GM19467 (cell line): ENCODE results near the gene SLC5A5.

Experiments
- ATAC-seq: cut with Tn5 transposase; IDR thresholded peaks from one replicate; pipeline ENCODE4 v1.9.1; 2021; ENCODE audit warnings: mild to moderate bottlenecking, moderate library complexity; ENCODE audit not compliant: unreplicated experiment

Gene SLC5A5

GRCh38 chr19:17871878-17872250 lies at the start of gene SLC5A5:
Gene SLC5A5, plus strand, starts transcription at chr19:17871945. Its CDS starts 375 bp downstream, at chr19:17872320.
- no peak for ATAC-seq

- ATAC-seq = no peak
These were observed 47.4 kb upstream of the SLC5A5 start for GRCh38 chr19:17824339-17824738.

- no peak for ATAC-seq
These were observed 45.2 kb upstream of the SLC5A5 start for GRCh38 chr19:17826508-17827056.

GRCh38 chr19:17829855-17830566 lies 41.7 kb upstream of the SLC5A5 start:
- no peak for ATAC-seq

- no peak for ATAC-seq
These were observed 41.0 kb upstream of the SLC5A5 start for GRCh38 chr19:17830567-17831418.

GRCh38 chr19:17831419-17831888 lies 40.3 kb upstream of the SLC5A5 start:
- ATAC-seq = no peak

- no peak for ATAC-seq
These were observed 39.1 kb upstream of the SLC5A5 start for GRCh38 chr19:17832443-17833208.

- ATAC-seq = no peak
These were observed 37.2 kb upstream of the SLC5A5 start for GRCh38 chr19:17834350-17835181.

GRCh38 chr19:17835182-17836006 lies 36.4 kb upstream of the SLC5A5 start:
- no peak for ATAC-seq

GRCh38 chr19:17836530-17836929 lies 35.2 kb upstream of the SLC5A5 start:
- no peak for ATAC-seq

- no peak for ATAC-seq
These were observed 33.8 kb upstream of the SLC5A5 start for GRCh38 chr19:17837972-17838371.

GRCh38 chr19:17840019-17840418 lies 31.7 kb upstream of the SLC5A5 start:
- no peak for ATAC-seq

GRCh38 chr19:17841371-17841809 lies 30.4 kb upstream of the SLC5A5 start:
- ATAC-seq = no peak

- ATAC-seq = no peak
These were observed 29.7 kb upstream of the SLC5A5 start for GRCh38 chr19:17841810-17842662.

GRCh38 chr19:17842663-17843291 lies 29.0 kb upstream of the SLC5A5 start:
- ATAC-seq = no peak

- ATAC-seq = no peak
These were observed 28.4 kb upstream of the SLC5A5 start for GRCh38 chr19:17843292-17843827.

GRCh38 chr19:17843908-17844490 lies 27.7 kb upstream of the SLC5A5 start:
- ATAC-seq = no peak
